Aorta (tissue), 5 donors: ENCODE measurements around the gene ARSA. TPM values are rescaled to one million over a fixed set of nuclear protein-coding genes. Genes with fewer than 3 reads are reported as not detected.
"Not testable (repeated sequence)": the region's sequence is repeated elsewhere in the genome, so short reads cannot be mapped to it uniquely, and the experiment has no call there.

Experiments
- ATAC-seq: fragments of 200-7000 bp; cut with Tn5 transposase; one replicate; pipeline ENCODE4 v1.9.1; 2022; ENCODE audit warnings: moderate library complexity; ENCODE audit not compliant: low FRiP score
- DNase-seq, 2 donors: peaks; one replicate each; pipeline ENCODE4 v3.0.0-alpha.2; 2020
- H3K27ac ChIP-seq, 2 donors: one replicate each; pipeline ENCODE4 v1.5.1; 2013; ENCODE audit warnings: low read length in 2 of 2, mild to moderate bottlenecking in 2 of 2, moderate library complexity in 2 of 2, control low read depth in 1 of 2, inconsistent platforms in 1 of 2, low read depth in 1 of 2
- H3K27me3 ChIP-seq, 2 donors: one replicate each; pipeline ENCODE4 v1.6.1; 2013; ENCODE audit warnings: control low read depth in 1 of 2, low read length in 1 of 2, mild to moderate bottlenecking in 1 of 2, moderate library complexity in 1 of 2; ENCODE audit not compliant: insufficient read depth in 2 of 2, control insufficient read depth in 1 of 2
- H3K36me3 ChIP-seq, 2 donors: one replicate each; pipeline ENCODE4 v1.6.1; 2013; ENCODE audit warnings: control low read depth in 1 of 2, low read length in 1 of 2, mild to moderate bottlenecking in 1 of 2; ENCODE audit not compliant: insufficient read depth in 2 of 2, control insufficient read depth in 1 of 2
- H3K4me1 ChIP-seq, 2 donors: one replicate each; pipeline ENCODE4 v1.6.1; 2013; ENCODE audit warnings: low read length in 2 of 2, control low read depth in 1 of 2, mild to moderate bottlenecking in 1 of 2, moderate library complexity in 1 of 2; ENCODE audit not compliant: insufficient read depth in 2 of 2, control insufficient read depth in 1 of 2
- H3K4me3 ChIP-seq, 2 donors: one replicate each; pipeline ENCODE4 v1.5.1; 2013; ENCODE audit warnings: low read length in 2 of 2, control low read depth in 1 of 2, mild to moderate bottlenecking in 1 of 2
- H3K9me3 ChIP-seq: one replicate; pipeline ENCODE4 v1.6.1; 2013; ENCODE audit warnings: mild to moderate bottlenecking, low read length; ENCODE audit not compliant: control insufficient read depth
- WGBS, 2 donors: extraction: QIAGEN DNeasy Blood & Tissue Kit; methylation state at CpG; one replicate each; pipeline ENCODE4 v1.1.7; 2013; 5-methylcytosine and 5-hydroxymethylcytosine counted together
- intact Hi-C, 2 donors: fragments of 100-400 bp; cut with DNase I; formaldehyde crosslinking; loops; one replicate each; pipeline versions ENCODE4 v1.14.2 to v1.15.0; 2022
- polyA plus RNA-seq, 2 donors: library from polyadenylated mRNA; stranded (reverse); fragments of 200-250 nt; gene quantifications; one replicate each; pipeline ENCODE4 v1.2.3, GENCODE V29; 2013
- total RNA-seq, 2 donors: library from RNA; stranded (reverse); fragmentation: NEBNext Ultra II Directional; extraction: Animal tissue kit (Norgen Biotek cat#: 25700); gene quantifications; one replicate each; pipeline ENCODE4 v1.2.1, GENCODE V29; 2021
- donor health status: healthy with polysubstance abuse.
- donor health status: Bipolar disorder and iron deficiency.
- donor health status: DM: no; HTN: no; CAD: no.
- donor health status: DM: no; HTN: no; CAD: no.
- donor health status: DM: yes; HTN: yes; CAD: no.

Gene ARSA
- total and polyA plus RNA-seq, 4 donors = 15.7 to 120 (median 42.5) TPM

DNA sequence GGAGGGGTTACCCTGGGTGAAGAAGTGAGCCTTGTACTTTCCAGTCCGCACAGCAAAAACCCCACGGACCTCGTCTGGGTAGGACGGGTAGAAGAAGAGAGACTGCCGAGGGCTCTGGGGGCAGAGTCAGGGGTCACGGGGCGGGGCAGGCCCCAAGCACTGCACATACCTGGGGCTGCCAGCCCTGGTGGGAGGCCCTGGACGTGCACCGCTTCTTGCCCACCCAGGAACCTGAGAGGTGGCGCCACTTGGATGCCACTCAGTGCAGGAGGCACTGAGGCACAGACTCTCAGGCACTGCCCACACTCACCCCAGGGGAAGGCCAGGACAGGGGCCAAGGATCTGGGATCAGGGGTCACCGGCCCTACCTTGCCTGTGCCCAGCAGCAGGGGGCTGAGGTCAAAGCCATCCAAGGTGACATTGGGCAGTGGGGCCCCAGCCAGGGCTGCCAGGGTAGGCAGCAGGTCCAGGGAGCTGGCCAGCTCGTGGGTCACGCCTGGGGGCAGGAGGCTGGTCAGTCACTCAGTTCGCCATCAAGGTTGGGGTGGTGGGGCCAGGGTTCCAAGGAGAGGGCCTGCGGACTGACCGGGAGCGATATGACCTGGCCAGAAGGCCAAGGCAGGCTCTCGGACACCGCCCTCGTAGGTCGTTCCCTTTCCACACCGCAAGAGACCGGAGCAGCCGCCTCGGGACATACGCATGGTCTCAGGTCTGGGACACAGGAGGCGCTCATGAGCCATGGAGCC, 2.2 kb downstream of the ARSA start:
- Histone ChIP-seq H3K27me3 (no peaks in the 10 kb centered on the region), H3K4me3 (no peak overlapping the region), H3K9me3 (no peaks in the 10 kb centered on the region), H3K36me3 (no peaks in the 10 kb centered on the region), H3K27ac (no peak overlapping the region), H3K4me1 (no peaks in the 10 kb centered on the region)
- ATAC-seq = no peak
- 87 to 89% methylated on average over 26 to 27 of the region's 27 CpGs for WGBS, 2 donors
- DNase-seq = peak in 1 of 2 donors; percentile 79
- intact Hi-C loops = no loop called here

DNA sequence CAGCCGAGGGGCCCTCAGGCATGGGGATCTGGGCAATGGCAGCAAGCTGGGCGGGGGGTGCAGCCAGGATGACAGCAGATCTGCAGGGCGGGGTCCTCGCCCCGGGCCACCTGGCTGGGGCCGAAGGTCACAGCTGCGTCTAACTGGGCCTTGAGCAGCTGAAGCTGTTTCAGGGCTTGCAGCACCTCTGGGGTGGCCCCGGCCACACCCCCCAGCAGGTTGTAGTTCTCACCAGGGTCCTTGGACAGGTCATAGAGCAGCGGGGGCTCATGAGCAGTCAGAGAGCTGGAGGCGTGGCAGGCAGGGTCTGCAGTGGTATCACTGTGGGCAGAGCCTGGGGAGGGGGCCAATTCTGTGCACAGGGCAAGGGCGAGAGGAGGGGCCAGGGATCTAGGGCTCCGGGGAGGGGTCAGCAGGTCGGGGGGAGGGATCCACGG, 2.8 kb downstream of the ARSA start:
- H3K4me3 ChIP-seq = no peak overlapping the region
- intact Hi-C loops = no loop called here
- no peak overlapping the region for H3K27ac ChIP-seq
- H3K36me3 ChIP-seq = no peaks in the 10 kb centered on the region
- H3K27me3 ChIP-seq = no peaks in the 10 kb centered on the region
- no peaks in the 10 kb centered on the region for H3K4me1 ChIP-seq
- H3K9me3 ChIP-seq = no peaks in the 10 kb centered on the region
- ATAC-seq = no peak
- peak in 1 of 2 donors; percentile 75 for DNase-seq
- WGBS, 2 donors = 87 to 92% methylated on average over 11 to 14 of the region's 14 CpGs

DNA sequence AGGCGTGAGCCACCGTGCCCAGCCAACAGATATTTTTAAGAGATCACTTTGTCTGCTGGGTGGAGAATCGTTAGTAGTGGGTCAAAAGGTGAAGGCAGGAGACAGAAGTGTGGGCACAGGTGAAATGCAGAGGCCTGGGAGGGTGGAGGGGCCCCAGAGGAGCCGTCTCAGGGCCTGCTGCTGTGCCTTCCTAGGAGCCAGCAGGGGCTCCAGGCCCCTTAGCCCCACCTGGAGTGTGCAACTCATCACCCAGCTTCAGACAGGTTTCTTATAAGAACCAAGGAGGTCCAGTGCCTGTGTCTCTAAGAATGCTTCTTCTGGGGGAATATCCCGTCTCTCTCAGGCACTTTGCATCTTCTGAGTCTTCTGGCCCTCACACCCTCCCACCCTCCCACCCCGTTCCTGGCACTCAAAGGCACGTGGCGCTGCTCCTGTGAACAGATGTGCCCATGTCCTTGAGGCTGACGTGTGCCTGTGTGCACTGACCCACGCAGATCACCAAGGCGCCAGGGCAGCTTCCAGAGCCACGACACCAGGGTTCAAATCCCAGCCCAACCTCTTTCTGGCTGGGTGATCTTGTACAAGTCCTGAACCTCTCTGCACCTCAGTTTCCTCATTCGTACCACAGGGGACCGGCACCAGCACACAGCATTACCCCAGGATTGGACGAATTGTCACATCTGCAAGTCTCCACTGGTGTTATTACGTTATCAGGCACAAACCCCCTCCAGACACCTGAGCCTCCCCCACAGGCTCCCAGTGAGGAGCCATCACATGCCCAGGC, 3.4 kb downstream of the ARSA start:
- WGBS, 2 donors = 71 to 76% methylated on average over 16 of the region's 16 CpGs
- H3K36me3 ChIP-seq = no peaks in the 10 kb centered on the region
- ATAC-seq = no peak
- no peak overlapping the region for H3K4me3 ChIP-seq
- H3K27ac ChIP-seq = no peak overlapping the region
- H3K9me3 ChIP-seq = no peaks in the 10 kb centered on the region
- DNase-seq = peak in 1 of 2 donors; percentile 17
- no peaks in the 10 kb centered on the region for H3K27me3 ChIP-seq
- no peaks in the 10 kb centered on the region for H3K4me1 ChIP-seq
- intact Hi-C loops = no loop called here

DNA sequence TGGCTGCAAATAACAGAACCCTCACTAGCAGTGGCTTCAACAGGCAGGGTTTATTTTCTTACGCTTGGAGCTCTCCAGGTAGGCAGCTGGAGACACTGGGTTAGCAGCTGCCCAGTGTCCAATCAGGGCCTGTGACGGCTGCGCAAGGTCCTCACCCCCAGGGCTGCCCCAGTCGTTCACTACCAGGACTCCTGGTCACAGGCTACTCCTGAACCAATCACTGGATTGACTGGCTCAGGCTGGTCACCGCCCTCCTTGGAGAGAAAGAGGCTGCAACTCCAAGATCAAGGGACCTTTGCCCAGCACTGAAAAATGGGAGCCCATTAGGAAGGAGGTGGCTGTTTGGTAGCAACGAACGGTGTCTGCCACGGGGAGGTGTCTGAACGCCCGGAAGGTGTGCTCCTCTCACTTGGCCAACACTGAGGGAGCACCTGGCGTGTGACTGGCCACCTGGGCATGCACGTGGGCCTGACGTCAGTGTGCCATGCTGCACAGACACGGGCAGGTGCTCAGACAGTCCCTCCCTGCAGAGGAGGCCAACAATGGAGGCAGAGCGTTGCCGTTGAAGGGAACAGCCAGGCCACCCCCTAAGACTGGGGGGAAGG, 5.1 kb downstream of the ARSA start:
- ATAC-seq (no peak), DNase-seq (peak in 1 of 2 donors; percentile 57)
- Histone ChIP-seq H3K27ac (no peak overlapping the region), H3K27me3 (no peaks in the 10 kb centered on the region), H3K9me3 (no peaks in the 10 kb centered on the region), H3K4me1 (no peaks in the 10 kb centered on the region), H3K4me3 (no peak overlapping the region), H3K36me3 (no peaks in the 10 kb centered on the region)
- intact Hi-C loops = no loop called here
- WGBS, 2 donors = 51 to 62% methylated on average over 16 of the region's 16 CpGs

- no peaks in the 10 kb centered on the region for H3K9me3 ChIP-seq
- H3K4me3 ChIP-seq = no peak overlapping the region
- H3K27me3 ChIP-seq = no peaks in the 10 kb centered on the region
- ATAC-seq (no peak), DNase-seq (peak in 1 of 2 donors; percentile 30)
- no peak overlapping the region for H3K27ac ChIP-seq
- H3K4me1 ChIP-seq = no peaks in the 10 kb centered on the region
- no peaks in the 10 kb centered on the region for H3K36me3 ChIP-seq
- WGBS, 2 donors = 17 to 28% methylated on average over 18 of the region's 18 CpGs
- intact Hi-C loops = no loop called here
Measured at GRCh38 chr22:50621948-50622722, 5.8 kb downstream of the ARSA start.

GRCh38 chr22:50621356-50621880, 6.5 kb downstream of the ARSA start:
- no peaks in the 10 kb centered on the region for H3K4me1 ChIP-seq
- no peak overlapping the region for H3K4me3 ChIP-seq
- ATAC-seq = peak; percentile 10
- no peaks in the 10 kb centered on the region for H3K36me3 ChIP-seq
- no peak for DNase-seq
- no peaks in the 10 kb centered on the region for H3K9me3 ChIP-seq
- intact Hi-C loops = no loop called here
- WGBS, 2 donors = 37 to 43% methylated on average over 10 of the region's 10 CpGs
- no peaks in the 10 kb centered on the region for H3K27me3 ChIP-seq
- H3K27ac ChIP-seq = no peak overlapping the region

GRCh38 chr22:50620593-50621355, 7.2 kb downstream of the ARSA start:
- intact Hi-C loops = no loop called here
- Histone ChIP-seq H3K27me3 (no peaks in the 10 kb centered on the region), H3K4me3 (no peak overlapping the region), H3K4me1 (no peaks in the 10 kb centered on the region), H3K36me3 (no peaks in the 10 kb centered on the region), H3K27ac (no peak overlapping the region), H3K9me3 (no peaks in the 10 kb centered on the region)
- DNase-seq (no peak), ATAC-seq (no peak)
- 18 to 23% methylated on average over 25 of the region's 25 CpGs for WGBS, 2 donors

DNA sequence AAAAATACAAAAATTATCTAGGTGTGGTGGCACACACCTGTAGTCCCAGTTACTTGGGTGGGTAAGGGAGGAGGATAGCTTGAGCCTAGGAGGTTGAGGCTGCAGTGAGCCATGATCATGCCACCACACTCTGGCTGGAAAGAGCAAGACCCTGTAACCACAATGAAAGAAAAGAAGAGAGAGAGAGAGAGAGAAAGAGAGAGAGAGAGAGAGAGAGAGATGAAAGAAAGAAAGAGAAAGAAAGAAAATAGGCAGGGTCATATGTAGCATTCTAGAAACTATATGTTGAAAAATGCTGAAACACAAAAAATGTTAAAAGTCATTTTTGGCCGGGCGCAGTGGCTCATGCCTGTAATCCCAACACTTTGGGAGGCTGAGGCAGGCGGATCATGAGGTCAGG, 13.7 kb downstream of the ARSA start:
- H3K36me3 ChIP-seq, intact Hi-C loops, H3K4me3 ChIP-seq, H3K27ac ChIP-seq, DNase-seq, H3K27me3 ChIP-seq, H3K4me1 ChIP-seq, H3K9me3 ChIP-seq, ATAC-seq: not testable (repeated sequence)
- WGBS, 2 donors = 84 to 93% methylated on average over 2 to 3 of the region's 3 CpGs
